Upper lobe of left lung (tissue), 6 donors: ENCODE results near the gene ZNF526. TPM values are rescaled to one million over a fixed set of nuclear protein-coding genes. Genes with fewer than 3 reads are reported as not detected.

Experiments used
- ATAC-seq, 2 donors: fragments of 200-7000 bp; cut with Tn5 transposase; one replicate each; pipeline ENCODE4 v1.9.1; 2022; ENCODE audit warnings: mild to moderate bottlenecking in 2 of 2, moderate library complexity in 2 of 2; ENCODE audit not compliant: low FRiP score in 2 of 2
- DNase-seq, 2 donors: peaks; one replicate each; pipeline ENCODE4 v3.0.0-alpha.2; 2019 to 2020
- H3K27ac ChIP-seq, 4 donors: fragments of 200-600 bp; sonication (generic); one replicate each; pipeline ENCODE4 v1.5.1; 2016 to 2019
- H3K27me3 ChIP-seq, 4 donors: fragments of 200-600 bp; sonication (generic); one replicate each; pipeline ENCODE4 v1.5.1; 2017 to 2019
- H3K36me3 ChIP-seq, 4 donors: fragments of 200-600 bp; sonication (generic); one replicate each; pipeline ENCODE4 v1.5.1; 2016 to 2019
- H3K4me1 ChIP-seq, 4 donors: fragments of 200-600 bp; sonication (generic); one replicate each; pipeline ENCODE4 v1.5.1; 2018 to 2019
- H3K4me3 ChIP-seq, 4 donors: fragments of 200-600 bp; sonication (generic); one replicate each; pipeline ENCODE4 v1.5.1; 2017 to 2019; ENCODE audit warnings: mild to moderate bottlenecking in 2 of 4, moderate library complexity in 1 of 4
- H3K9me3 ChIP-seq, 4 donors: fragments of 200-600 bp; sonication (generic); one replicate each; pipeline ENCODE4 v1.5.1; 2018 to 2019
- CTCF ChIP-seq, 6 experiments: fragments of 450-650 bp in 4 of 6; fragments of 200-600 bp in 2 of 6; sonication (generic) in 2 of 6; IDR thresholded peaks; one replicate each; pipeline ENCODE4 v1.5.1; 2016 to 2019; ENCODE audit warnings: antibody characterized with exemption in 6 of 6
- EP300 ChIP-seq, 4 donors: sonication (generic); formaldehyde crosslinking; IDR thresholded peaks; one replicate each; pipeline ENCODE4 v1.5.1; 2017; ENCODE audit warnings: antibody characterized with exemption in 4 of 4, control low read depth in 2 of 4
- POLR2A ChIP-seq, 4 donors: fragments of 450-650 bp; IDR thresholded peaks; one replicate each; pipeline ENCODE4 v1.5.1; 2016 to 2017; ENCODE audit warnings: antibody characterized with exemption in 4 of 4, mild to moderate bottlenecking in 2 of 4
- POLR2AphosphoS5 ChIP-seq, 2 donors: sonication (generic); formaldehyde crosslinking; IDR thresholded peaks; one replicate each; pipeline ENCODE4 v1.5.1; 2017; ENCODE audit warnings: antibody characterized with exemption in 2 of 2
- WGBS, 2 donors: methylation state at CpG; one replicate each; pipeline ENCODE4 v1.1.5; 2017 to 2018; 5-methylcytosine and 5-hydroxymethylcytosine counted together
- total RNA-seq, 6 donors: library from RNA; depleted of rRNA in 4 of 6; stranded (reverse); fragments of >200 nt in 4 of 6; gene quantifications; one replicate each; pipeline versions ENCODE4 v1.1.0 to v1.2.1, GENCODE V29; 2016 to 2021
- donor health status: DM: no; HTN: no; CAD: no; lungs with moderate emphysema.
- donor health status: DM: no; HTN: yes; CAD: no; lungs with severe emphysema.

ZNF526 gene
- total RNA-seq, 6 donors from 2014 or later = 7.9 to 13.8 (median 11.4) TPM

- TF ChIP-seq CTCF (IDR thresholded peaks at IDR 0.05) = no peak
- no peak for TF ChIP-seq POLR2A (IDR thresholded peaks at IDR 0.05)
- TF ChIP-seq POLR2AphosphoS5 (IDR thresholded peaks at IDR 0.05) = no peak
- TF ChIP-seq EP300 (IDR thresholded peaks at IDR 0.05) = no peak
- no peak for DNase-seq
- WGBS, 2 donors = 63 to 74% methylated on average over 3 of the region's 3 CpGs
- H3K4me3 ChIP-seq = no peak overlapping the region
- H3K27ac ChIP-seq = no peak overlapping the region
- peaks cover 0 to 3% (median 0%) of the 10 kb centered on the region in 4 donors for H3K9me3 ChIP-seq
- H3K4me1 ChIP-seq = peaks cover 6 to 24% (median 17%) of the 10 kb centered on the region in 4 donors
- H3K36me3 ChIP-seq = peaks cover 4 to 17% (median 11%) of the 10 kb centered on the region in 4 donors
- ATAC-seq = no peak
- no peaks in the 10 kb centered on the region for H3K27me3 ChIP-seq
These were observed 26.4 kb upstream of the ZNF526 start for GRCh38 chr19:42193706-42194105.

- DNase-seq = peak in 1 of 2 donors; percentile 76
- no peaks in the 10 kb centered on the region for H3K27me3 ChIP-seq
- H3K27ac ChIP-seq = peak overlapping the region in 2 of 4 donors; percentile 53 to 88
- TF ChIP-seq EP300 (IDR thresholded peaks at IDR 0.05) (no peak), POLR2A (IDR thresholded peaks at IDR 0.05) (no peak), CTCF (IDR thresholded peaks at IDR 0.05) (no peak), POLR2AphosphoS5 (IDR thresholded peaks at IDR 0.05) (no peak)
- 92% methylated on average over 46 to 47 of the region's 47 CpGs for WGBS, 2 donors
- peaks cover 0 to 3% (median 0%) of the 10 kb centered on the region in 4 donors for H3K9me3 ChIP-seq
- peaks cover 7 to 39% (median 22%) of the 10 kb centered on the region in 4 donors for H3K36me3 ChIP-seq
- ATAC-seq = no peak
- no peak overlapping the region for H3K4me3 ChIP-seq
- peaks cover 23 to 48% (median 39%) of the 10 kb centered on the region in 4 donors for H3K4me1 ChIP-seq
These were observed 23.8 kb upstream of the ZNF526 start for GRCh38 chr19:42196011-42197001.

GRCh38 chr19:42197375-42197817 is 22.7 kb upstream of the ZNF526 start:
- ATAC-seq = no peak
- TF ChIP-seq POLR2AphosphoS5 (IDR thresholded peaks at IDR 0.05) (peak in 1 of 2 donors; percentile 32), EP300 (IDR thresholded peaks at IDR 0.05) (no peak), CTCF (IDR thresholded peaks at IDR 0.05) (no peak), POLR2A (IDR thresholded peaks at IDR 0.05) (no peak)
- no peaks in the 10 kb centered on the region for H3K27me3 ChIP-seq
- H3K9me3 ChIP-seq = peaks cover 0 to 3% (median 0%) of the 10 kb centered on the region in 4 donors
- WGBS, 2 donors = 49 to 58% methylated on average over 5 of the region's 5 CpGs
- peaks cover 7 to 50% (median 29%) of the 10 kb centered on the region in 4 donors for H3K36me3 ChIP-seq
- no peak overlapping the region for H3K4me3 ChIP-seq
- peaks cover 24 to 56% (median 45%) of the 10 kb centered on the region in 4 donors for H3K4me1 ChIP-seq
- DNase-seq = peak in 1 of 2 donors; percentile 78
- peak overlapping the region in 3 of 4 donors; percentile 52 to 88 (median 53) for H3K27ac ChIP-seq

GRCh38 chr19:42198676-42199439 is 21.3 kb upstream of the ZNF526 start:
- peak in 1 of 2 donors; percentile 46 for DNase-seq
- Histone ChIP-seq H3K9me3 (no peaks in the 10 kb centered on the region), H3K4me3 (peak overlapping the region in 3 of 4 donors; percentile 1 to 37 (median 16)), H3K36me3 (peaks cover 10 to 61% (median 36%) of the 10 kb centered on the region in 4 donors), H3K27ac (peak overlapping the region; percentile 84 to 93 (median 87)), H3K4me1 (peaks cover 24 to 63% (median 54%) of the 10 kb centered on the region in 4 donors), H3K27me3 (no peaks in the 10 kb centered on the region)
- whole genome bisulfite sequencing, 2 donors = 50 to 65% methylated on average over 5 to 7 of the region's 7 CpGs
- ATAC-seq = peak in 1 of 2 donors; percentile 1
- TF ChIP-seq POLR2AphosphoS5 (IDR thresholded peaks at IDR 0.05) = peak in 1 of 2 donors; percentile 41
- no peak for TF ChIP-seq CTCF (IDR thresholded peaks at IDR 0.05)
